AML-193 (cell line): ENCODE data around the gene CDH4.
A peak's percentile ranks its signal among the peaks of the same experiment; 100 is the strongest.
"Not testable (repeated sequence)": the region's sequence is repeated elsewhere in the genome, so short reads cannot be mapped to it uniquely, and the experiment has no call there.

ENCODE experiments used
- DNase-seq, 2 experiments: peaks; one replicate each; lab custom pipeline; 2025; lab: John Stamatoyannopoulos, UW

The CDH4 gene

GRCh38 chr20:61979701-61980635 lies 727.9 kb downstream of the CDH4 start:
- no peak for DNase-seq

- peak; percentile 29 to 30 for DNase-seq
Measured at GRCh38 chr20:61980647-61981583, 728.9 kb downstream of the CDH4 start.

GRCh38 chr20:61981691-61982090 lies 729.6 kb downstream of the CDH4 start:
- DNase-seq, result not testable (repeated sequence)

GRCh38 chr20:61982191-61982950 lies 730.3 kb downstream of the CDH4 start:
- DNase-seq, result no peak

- no peak for DNase-seq
Measured at GRCh38 chr20:61982951-61983315, 730.9 kb downstream of the CDH4 start.

GRCh38 chr20:61983965-61984364 lies 731.9 kb downstream of the CDH4 start:
- no peak for DNase-seq

- DNase-seq, result not testable (repeated sequence)
Measured at GRCh38 chr20:61984431-61984830, 732.4 kb downstream of the CDH4 start.

GRCh38 chr20:61985096-61985495 lies 733.0 kb downstream of the CDH4 start:
- DNase-seq, result no peak

- DNase-seq, result no peak
Measured at GRCh38 chr20:61986762-61987321, 734.8 kb downstream of the CDH4 start.

GRCh38 chr20:61988665-61989064 lies 736.6 kb downstream of the CDH4 start:
- DNase-seq, result no peak

GRCh38 chr20:61989741-61990140 lies 737.7 kb downstream of the CDH4 start:
- no peak for DNase-seq
